Loucy (cell line): ENCODE data around the gene CNKSR2.

Experiments
- CTCF ChIP-seq: fragments of 200-600 bp; sonication (generic); conservative IDR thresholded peaks from 2 replicates; pipeline ENCODE4 v1.5.1; 2014; ENCODE audit warnings: mild to moderate bottlenecking, antibody characterized with exemption, low read length
- EZH2phosphoT487 ChIP-seq: fragments of 200-600 bp; IDR thresholded peaks from 2 replicates; pipeline ENCODE4 v1.6.1; 2018; ENCODE audit warnings: antibody characterized with exemption, mild to moderate bottlenecking, moderate library complexity, borderline replicate concordance

GRCh38 chrX:21657318-21658151 lies 283.3 kb downstream of the CNKSR2 start:
- TF ChIP-seq CTCF (no peak), EZH2phosphoT487 (no peak)
